Upper lobe of right lung (tissue), 1 donor: ENCODE measurements around the gene SMPD1. TPM values are rescaled to one million over a fixed set of nuclear protein-coding genes. Genes with fewer than 3 reads are reported as not detected.

Source experiments
- ATAC-seq: fragments of 200-7000 bp; cut with Tn5 transposase; one replicate; pipeline ENCODE4 v1.9.1; 2020; ENCODE audit warnings: mild to moderate bottlenecking, moderate library complexity
- DNase-seq: peaks from one replicate; pipeline ENCODE4 v3.0.0-alpha.2; 2020
- H3K27ac ChIP-seq: fragments of 200-600 bp; one replicate; pipeline ENCODE4 v1.8.0; 2022
- H3K27me3 ChIP-seq: fragments of 200-600 bp; one replicate; pipeline ENCODE4 v1.8.0; 2022; ENCODE audit warnings: mild to moderate bottlenecking
- H3K36me3 ChIP-seq: fragments of 200-600 bp; one replicate; pipeline ENCODE4 v1.8.0; 2022
- H3K4me1 ChIP-seq: fragments of 200-600 bp; one replicate; pipeline ENCODE4 v1.8.0; 2022
- H3K4me3 ChIP-seq: fragments of 200-600 bp; one replicate; pipeline ENCODE4 v1.8.0; 2022; ENCODE audit warnings: mild to moderate bottlenecking
- H3K9me3 ChIP-seq: fragments of 200-600 bp; one replicate; pipeline ENCODE4 v1.8.0; 2022
- intact Hi-C: fragments of 100-400 bp; cut with DNase I; formaldehyde crosslinking; loops from one replicate; pipeline ENCODE4 v1.11.0; 2022
- total RNA-seq: library from RNA; stranded (reverse); fragmentation: NEBNext Ultra II Directional; extraction: Animal tissue kit (Norgen Biotek cat#: 25700); gene quantifications from one replicate; pipeline ENCODE4 v1.2.1, GENCODE V29; 2021
- TF ChIP-seq, protein P1 (sequence below): fragments of 200-600 bp; IDR thresholded peaks from one replicate; pipeline ENCODE4 v1.8.0; 2022; ENCODE audit warnings: antibody characterized with exemption
- donor health status: DM: no; HTN: yes; CAD: no; lungs with severe emphysema.

Gene SMPD1
- total RNA-seq, 1 donor from 2014 or later, result 51.9 TPM

DNA sequence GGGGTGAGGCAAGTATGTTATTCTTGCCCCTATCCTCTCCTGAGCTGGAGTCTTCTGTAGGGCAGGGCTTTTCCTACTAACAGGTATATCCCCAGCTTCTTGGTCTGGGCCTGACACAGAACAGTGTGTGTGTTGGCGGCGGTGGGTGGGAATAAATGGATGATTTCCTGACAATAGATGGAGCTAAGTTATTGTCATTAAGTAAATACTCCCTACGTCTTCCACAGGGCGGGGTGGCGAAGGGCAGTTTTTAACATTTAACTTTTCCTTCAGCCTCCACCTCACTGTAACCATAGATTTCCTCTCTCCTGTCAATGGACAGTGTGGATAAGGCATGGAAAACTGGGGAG, 11.7 kb upstream of the SMPD1 start:
- Histone ChIP-seq H3K9me3 (no peaks in the 10 kb centered on the region), H3K27me3 (no peaks in the 10 kb centered on the region), H3K36me3 (no peaks in the 10 kb centered on the region), H3K4me1 (no peaks in the 10 kb centered on the region), H3K27ac (no peak overlapping the region), H3K4me3 (no peak overlapping the region)
- TF ChIP-seq, protein P1, sequence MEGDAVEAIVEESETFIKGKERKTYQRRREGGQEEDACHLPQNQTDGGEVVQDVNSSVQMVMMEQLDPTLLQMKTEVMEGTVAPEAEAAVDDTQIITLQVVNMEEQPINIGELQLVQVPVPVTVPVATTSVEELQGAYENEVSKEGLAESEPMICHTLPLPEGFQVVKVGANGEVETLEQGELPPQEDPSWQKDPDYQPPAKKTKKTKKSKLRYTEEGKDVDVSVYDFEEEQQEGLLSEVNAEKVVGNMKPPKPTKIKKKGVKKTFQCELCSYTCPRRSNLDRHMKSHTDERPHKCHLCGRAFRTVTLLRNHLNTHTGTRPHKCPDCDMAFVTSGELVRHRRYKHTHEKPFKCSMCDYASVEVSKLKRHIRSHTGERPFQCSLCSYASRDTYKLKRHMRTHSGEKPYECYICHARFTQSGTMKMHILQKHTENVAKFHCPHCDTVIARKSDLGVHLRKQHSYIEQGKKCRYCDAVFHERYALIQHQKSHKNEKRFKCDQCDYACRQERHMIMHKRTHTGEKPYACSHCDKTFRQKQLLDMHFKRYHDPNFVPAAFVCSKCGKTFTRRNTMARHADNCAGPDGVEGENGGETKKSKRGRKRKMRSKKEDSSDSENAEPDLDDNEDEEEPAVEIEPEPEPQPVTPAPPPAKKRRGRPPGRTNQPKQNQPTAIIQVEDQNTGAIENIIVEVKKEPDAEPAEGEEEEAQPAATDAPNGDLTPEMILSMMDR, result no peak
- no peak for ATAC-seq
- intact Hi-C loops, result loop anchor here (10.0 kb wide), 1 partner anchor 126 kb away; no protein-coding TSS in a partner anchor
- DNase-seq, result no peak

DNA sequence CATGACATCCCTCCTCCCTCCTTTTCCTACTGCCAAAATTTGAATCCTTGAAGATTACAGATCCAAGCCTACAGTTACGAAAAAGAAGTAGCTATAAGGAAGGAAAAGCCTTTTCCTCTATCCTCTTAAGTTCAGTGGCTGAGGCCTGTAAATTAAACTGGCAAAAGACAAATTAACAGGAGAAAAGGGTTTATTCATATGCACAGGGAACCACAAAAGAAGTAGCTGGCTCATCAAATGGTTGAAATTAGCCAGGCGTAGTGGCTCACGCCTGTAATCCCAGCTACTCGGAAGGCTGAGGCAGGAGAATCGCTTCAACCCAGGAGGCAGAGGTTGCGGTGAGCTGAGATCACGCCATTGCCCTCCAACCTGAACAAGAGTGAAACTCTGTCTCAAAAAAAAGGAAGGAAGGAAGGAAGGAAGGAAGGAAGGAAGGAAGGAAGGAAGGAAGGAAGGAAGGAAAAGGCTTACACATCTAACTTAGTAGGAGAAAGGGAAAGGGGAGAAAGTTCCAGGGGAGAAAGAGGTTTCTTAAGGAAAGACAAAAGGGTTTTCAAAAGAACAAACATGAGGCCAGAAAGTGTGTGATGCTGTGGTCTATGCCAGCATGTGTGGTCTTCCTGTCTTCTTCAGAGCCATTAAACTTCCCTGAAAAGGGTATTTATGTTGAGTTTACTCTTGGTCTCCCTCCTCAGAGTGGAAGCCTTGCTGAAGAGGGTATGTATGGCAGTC, 5.1 kb upstream of the SMPD1 start:
- no peak for DNase-seq
- TF ChIP-seq, protein P1, result no peak
- H3K4me3 ChIP-seq, result no peak overlapping the region
- no peaks in the 10 kb centered on the region for H3K27me3 ChIP-seq
- H3K4me1 ChIP-seq, result peaks cover 11% of the 10 kb centered on the region
- H3K27ac ChIP-seq, result no peak overlapping the region
- no peaks in the 10 kb centered on the region for H3K9me3 ChIP-seq
- intact Hi-C loops, result no loop called here
- no peaks in the 10 kb centered on the region for H3K36me3 ChIP-seq
- no peak for ATAC-seq

DNA sequence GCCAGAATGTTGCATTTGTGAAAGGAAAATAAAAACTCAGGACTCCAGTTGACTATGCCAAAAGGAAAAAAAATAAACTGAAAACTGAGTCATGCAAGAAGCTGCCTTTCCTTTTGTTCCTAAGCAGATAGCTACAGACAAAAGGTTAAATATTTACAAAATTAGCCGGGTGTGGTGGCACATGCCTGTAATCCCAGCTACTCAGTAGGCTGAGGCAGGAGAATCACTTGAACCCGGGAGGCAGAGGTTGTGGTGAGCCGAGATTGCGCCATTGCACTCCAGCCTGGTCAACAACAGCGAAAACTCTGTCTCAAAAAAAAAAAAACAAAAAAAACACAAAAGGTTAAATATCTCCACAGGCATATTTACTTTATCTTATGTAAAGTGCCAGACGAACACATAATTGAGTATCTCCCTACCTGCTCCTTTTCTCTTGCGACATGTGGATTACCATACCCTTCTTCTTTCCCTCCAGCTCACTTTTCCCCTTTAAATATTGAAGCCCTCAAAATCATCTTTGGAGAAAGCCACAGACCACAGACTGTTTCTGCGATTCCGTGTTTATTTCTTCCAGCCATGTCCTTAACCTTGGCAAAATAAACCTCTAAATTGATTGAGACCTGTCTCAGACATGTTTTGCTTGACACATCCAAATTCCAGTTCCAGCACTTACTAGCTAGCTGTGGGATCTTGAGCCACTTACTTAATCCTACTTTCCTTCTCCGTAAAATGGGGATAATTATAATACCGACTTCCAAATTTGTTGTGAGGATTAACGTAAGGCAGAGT, 2.3 kb upstream of the SMPD1 start:
- Histone ChIP-seq H3K27me3 (no peaks in the 10 kb centered on the region), H3K4me1 (peaks cover 21% of the 10 kb centered on the region), H3K9me3 (no peaks in the 10 kb centered on the region), H3K27ac (peak overlapping the region; percentile 66), H3K4me3 (no peak overlapping the region), H3K36me3 (no peaks in the 10 kb centered on the region)
- no peak for DNase-seq
- ATAC-seq, result no peak
- intact Hi-C loops, result no loop called here
- TF ChIP-seq, protein P1, result no peak

DNA sequence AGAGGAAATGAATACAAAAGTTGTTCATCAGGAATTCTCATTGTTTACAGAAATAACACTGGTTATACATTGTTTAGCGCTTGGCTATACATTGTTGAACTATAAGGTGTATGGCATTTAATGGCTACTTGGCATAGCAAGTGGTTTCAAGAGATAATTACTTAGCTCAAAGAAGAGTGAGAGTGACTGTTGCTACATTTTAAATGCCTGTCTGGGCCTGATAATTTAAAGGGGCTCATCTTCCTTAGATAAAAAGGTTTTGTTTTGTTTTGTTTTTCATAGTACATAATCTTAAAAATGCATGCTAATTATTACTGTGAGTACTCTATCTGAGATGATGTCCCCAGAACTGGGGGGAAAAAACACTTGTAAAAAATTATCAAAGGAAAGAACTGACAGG, 1.5 kb upstream of the SMPD1 start:
- Histone ChIP-seq H3K36me3 (no peaks in the 10 kb centered on the region), H3K27ac (peak overlapping the region; percentile 66), H3K4me1 (peaks cover 21% of the 10 kb centered on the region), H3K27me3 (no peaks in the 10 kb centered on the region), H3K4me3 (no peak overlapping the region), H3K9me3 (no peaks in the 10 kb centered on the region)
- no peak for ATAC-seq
- no peak for DNase-seq
- intact Hi-C loops, result no loop called here
- TF ChIP-seq, protein P1, result no peak

DNA sequence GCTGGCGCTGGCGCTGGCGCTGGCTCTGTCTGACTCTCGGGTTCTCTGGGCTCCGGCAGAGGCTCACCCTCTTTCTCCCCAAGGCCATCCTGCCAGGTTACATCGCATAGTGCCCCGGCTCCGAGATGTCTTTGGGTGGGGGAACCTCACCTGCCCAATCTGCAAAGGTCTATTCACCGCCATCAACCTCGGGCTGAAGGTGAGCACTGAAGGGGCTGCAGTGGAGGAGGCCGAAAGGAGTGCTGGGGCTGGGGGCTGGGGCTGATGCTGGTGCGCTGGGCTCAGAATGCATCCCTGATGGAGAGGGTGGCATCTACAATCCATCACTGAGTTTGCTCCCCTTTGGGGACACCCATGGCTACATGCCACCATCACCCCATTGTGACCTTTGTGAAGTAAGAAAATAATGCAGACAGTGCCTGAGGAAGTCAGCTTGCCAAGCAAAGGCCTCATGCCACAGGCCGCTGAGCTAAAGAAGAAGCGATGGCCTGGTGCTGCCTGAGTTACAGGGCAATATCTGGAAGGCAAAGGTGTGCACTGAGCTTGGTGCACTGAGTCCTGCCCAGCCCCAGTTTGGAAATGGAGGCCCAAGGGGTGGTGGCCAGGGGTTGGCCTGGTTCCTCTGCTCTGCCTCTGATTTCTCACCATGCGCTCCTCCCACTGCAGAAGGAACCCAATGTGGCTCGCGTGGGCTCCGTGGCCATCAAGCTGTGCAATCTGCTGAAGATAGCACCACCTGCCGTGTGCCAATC, 620 bp downstream of the SMPD1 start:
- DNase-seq, result no peak
- H3K9me3 ChIP-seq, result no peaks in the 10 kb centered on the region
- TF ChIP-seq, protein P1, result no peak
- peaks cover 21% of the 10 kb centered on the region for H3K4me1 ChIP-seq
- intact Hi-C loops, result no loop called here
- peaks cover 14% of the 10 kb centered on the region for H3K36me3 ChIP-seq
- H3K27me3 ChIP-seq, result no peaks in the 10 kb centered on the region
- no peak for ATAC-seq
- H3K4me3 ChIP-seq, result peak overlapping the region; percentile 80
- peak overlapping the region; percentile 92 for H3K27ac ChIP-seq
